Activated T-helper 1 cell treated with anti-CD3 and anti-CD28 coated beads, Interleukin-12 subunit alpha, Interleukin-12 subunit beta, Interleukin-2, Interleukin-4 antibody, amounts not matched to agents 30 ng/mL and 10 ng/mL and 1 ng/mL, durations not matched to agents 14 hours and 24 hours and 36 hours (primary cell): ENCODE data around the gene WNK4. TPM values are rescaled to one million over a fixed set of nuclear protein-coding genes. Genes with fewer than 3 reads are reported as not detected.

Experiments
- DNase-seq: peaks from one replicate; pipeline ENCODE4 v3.0.0; 2021; ENCODE audit warnings: low spot score
- H3K27ac Mint-ChIP-seq: one replicate; pipeline ENCODE4 v1.8.0; 2021; ENCODE audit warnings: mild to moderate bottlenecking, mixed read lengths
- H3K27me3 Mint-ChIP-seq: one replicate; pipeline ENCODE4 v1.8.0; 2022; ENCODE audit warnings: mild to moderate bottlenecking, moderate library complexity, mixed read lengths; ENCODE audit not compliant: insufficient read depth
- H3K36me3 Mint-ChIP-seq: one replicate; pipeline ENCODE4 v1.8.0; 2021; ENCODE audit warnings: low read depth, mixed read lengths
- H3K4me1 Mint-ChIP-seq: one replicate; pipeline ENCODE4 v1.8.0; 2021; ENCODE audit warnings: low read depth, mixed read lengths
- H3K4me3 Mint-ChIP-seq: one replicate; pipeline ENCODE4 v1.8.0; 2021; ENCODE audit warnings: mild to moderate bottlenecking, moderate library complexity, mixed read lengths
- H3K9me3 Mint-ChIP-seq: one replicate; pipeline ENCODE4 v1.8.0; 2021; ENCODE audit warnings: mixed read lengths
- intact Hi-C: fragments of 100-400 bp; cut with micrococcal nuclease; formaldehyde crosslinking; loops from one replicate; pipeline ENCODE4 v1.15.1; 2024
- total RNA-seq: library from RNA; stranded (reverse); gene quantifications from 2 replicates; pipeline ENCODE4 v1.2.3, GENCODE V29; 2022

WNK4 gene
- total RNA-seq, 1 donor from 2014 or later: 0.29 TPM

DNA sequence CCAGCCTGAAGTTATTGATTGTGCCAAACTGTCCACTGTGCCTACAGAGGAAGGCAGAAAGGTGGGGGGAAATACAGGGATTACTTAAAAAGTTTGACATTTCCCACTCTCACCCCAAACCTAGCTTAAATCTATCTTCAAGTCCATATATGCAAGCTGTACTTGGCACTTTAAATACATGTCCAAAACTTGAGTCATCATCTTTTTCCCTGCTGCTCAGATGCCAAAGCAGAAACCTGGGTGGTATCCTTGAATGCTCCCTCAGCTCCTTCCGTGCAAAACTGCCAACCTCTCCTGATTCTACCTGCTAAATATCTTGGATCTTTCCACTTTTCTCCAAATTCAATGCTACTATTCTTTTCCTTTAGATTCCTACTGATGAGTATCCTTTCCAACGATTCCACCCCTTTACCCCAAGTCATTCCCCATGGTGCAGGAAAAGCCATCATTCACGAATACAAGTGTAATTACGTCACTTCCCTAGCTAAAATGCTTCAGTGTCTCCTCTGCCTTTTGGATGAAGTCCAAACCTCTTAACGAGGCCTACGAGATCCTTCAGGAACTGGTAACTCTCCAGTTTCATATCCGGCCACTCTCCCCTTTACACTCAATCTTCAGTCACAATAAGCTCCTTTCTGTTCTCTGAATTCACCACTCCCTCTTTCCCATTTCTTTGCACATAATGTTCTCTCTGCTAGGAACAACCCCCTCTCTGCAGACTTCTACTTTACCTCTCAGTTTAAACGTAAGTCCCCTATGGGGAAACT, 34.4 kb downstream of the WNK4 start:
- H3K27ac Mint-ChIP-seq: no peak overlapping the region
- H3K9me3 Mint-ChIP-seq: no peaks in the 10 kb centered on the region
- no peak for DNase-seq
- intact Hi-C loops: no loop called here
- H3K4me1 Mint-ChIP-seq: no peaks in the 10 kb centered on the region
- H3K36me3 Mint-ChIP-seq: peaks cover 60% of the 10 kb centered on the region
- H3K27me3 Mint-ChIP-seq: no peaks in the 10 kb centered on the region
- H3K4me3 Mint-ChIP-seq: no peak overlapping the region

DNA sequence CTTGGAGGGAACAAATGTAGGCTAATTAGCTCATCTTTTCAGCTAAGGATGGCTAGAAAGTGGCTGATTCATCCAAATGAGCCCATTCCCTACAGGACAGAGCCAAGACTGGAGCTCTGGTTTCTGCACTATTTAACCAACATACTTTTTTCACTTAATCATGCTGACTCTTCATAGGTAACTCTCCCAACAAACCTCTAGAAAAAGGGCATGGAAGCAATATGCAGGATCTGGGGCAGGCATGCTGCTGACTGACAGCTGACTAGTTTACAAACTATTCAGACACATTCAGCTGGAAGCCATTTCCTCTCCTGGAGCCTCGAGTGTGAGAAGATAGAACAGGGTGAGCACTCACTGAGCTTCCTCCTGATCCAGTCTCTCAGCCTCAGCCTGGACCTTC, 37.5 kb downstream of the WNK4 start:
- Mint-ChIP-seq H3K4me1 (peaks cover 10% of the 10 kb centered on the region), H3K27me3 (no peaks in the 10 kb centered on the region)

DNA sequence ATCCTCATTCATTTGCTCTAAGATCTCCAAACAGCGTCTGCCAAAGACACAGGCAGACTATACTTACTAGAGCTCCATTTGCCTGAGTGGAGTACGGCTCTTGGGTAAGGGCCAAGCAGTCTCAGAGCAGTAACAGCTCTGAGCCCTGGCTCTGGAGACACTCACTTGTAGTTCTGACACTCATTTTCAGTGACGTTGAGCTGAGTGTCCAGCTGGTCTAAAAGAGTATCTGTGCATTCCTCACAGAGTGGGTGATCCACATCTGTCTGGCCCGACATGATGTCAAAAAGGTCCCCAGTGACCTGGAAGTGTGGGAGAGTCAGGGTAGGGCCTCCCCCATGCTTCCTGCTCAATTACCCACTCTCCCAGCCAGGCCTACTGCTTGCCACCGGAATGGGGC, 38.0 kb downstream of the WNK4 start:
- Mint-ChIP-seq H3K4me3 (no peak overlapping the region), H3K9me3 (no peaks in the 10 kb centered on the region), H3K4me1 (peaks cover 12% of the 10 kb centered on the region), H3K27ac (peak overlapping the region; percentile 28), H3K36me3 (peaks cover 62% of the 10 kb centered on the region), H3K27me3 (no peaks in the 10 kb centered on the region)
- intact Hi-C loops: no loop called here
- DNase-seq: no peak

More for the DNA sequence above, 37.5 kb downstream of the WNK4 start:
- DNase-seq: no peak
- Mint-ChIP-seq H3K9me3 (no peaks in the 10 kb centered on the region), H3K27ac (no peak overlapping the region), H3K4me3 (no peak overlapping the region), H3K36me3 (peaks cover 60% of the 10 kb centered on the region)
- intact Hi-C loops: no loop called here

DNA sequence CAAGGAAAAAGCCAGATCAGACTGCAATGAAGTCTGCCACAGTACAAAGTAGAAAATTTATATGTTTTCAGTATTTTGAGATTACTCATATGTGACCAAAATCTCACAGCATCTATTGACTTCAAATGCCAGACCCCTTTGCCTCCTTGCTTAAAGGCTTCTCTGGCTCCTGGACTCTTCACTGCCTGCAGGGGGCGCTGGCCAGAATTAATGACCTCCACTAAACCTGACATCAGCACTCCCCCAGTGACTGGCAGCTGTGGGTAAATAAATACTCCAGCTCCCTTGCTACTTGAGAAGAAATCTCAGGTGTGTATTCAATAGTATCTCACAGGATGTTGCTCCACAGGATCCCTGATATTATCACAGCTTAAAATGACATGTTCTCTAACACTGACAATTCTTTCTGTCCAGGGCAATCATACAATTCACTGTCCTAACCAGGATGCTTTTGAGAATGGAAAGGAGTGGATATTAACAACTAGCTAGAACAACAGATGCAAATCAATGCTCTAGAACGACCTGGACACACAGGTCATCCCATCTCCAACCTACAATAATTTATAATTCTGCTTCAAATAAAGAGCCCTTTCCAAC, 39.6 kb downstream of the WNK4 start:
- DNase-seq: peak; percentile 38
- intact Hi-C loops: loop anchor here (5.0 to 10.0 kb wide), 2 partner anchors 145 to 853 kb away; partner anchors contain the start of genes AARSD1 and CNP
- H3K4me3 Mint-ChIP-seq: peak overlapping the region; percentile 2

DNA sequence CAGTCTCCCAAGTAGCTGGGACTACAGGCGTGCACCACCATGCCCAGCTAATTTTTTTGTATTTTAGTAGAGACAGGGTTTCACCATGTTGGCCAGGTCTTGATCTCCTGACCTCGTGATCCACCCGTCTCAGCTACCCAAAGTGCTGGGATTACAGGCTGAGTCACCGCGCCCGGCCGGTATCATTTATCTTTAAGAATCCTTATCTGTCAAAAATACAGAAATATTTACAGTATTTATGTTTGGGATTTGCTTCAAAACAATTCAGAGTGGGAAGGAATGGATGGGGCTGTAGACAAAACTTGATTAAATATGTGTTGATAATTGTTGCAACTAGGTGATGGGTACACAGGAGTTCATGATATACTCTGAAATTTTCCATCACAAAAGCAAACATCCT, 40.8 kb downstream of the WNK4 start:
- Mint-ChIP-seq H3K27me3 (peaks cover 3% of the 10 kb centered on the region), H3K27ac (no peak overlapping the region), H3K9me3 (no peaks in the 10 kb centered on the region), H3K36me3 (peaks cover 46% of the 10 kb centered on the region), H3K4me3 (peak overlapping the region; percentile 45), H3K4me1 (peaks cover 23% of the 10 kb centered on the region)
- DNase-seq: no peak
- intact Hi-C loops: loop anchor here (5.0 to 10.0 kb wide), 2 partner anchors 144 to 854 kb away; partner anchors contain the start of genes AARSD1 and CNP

More for the DNA sequence above, 39.6 kb downstream of the WNK4 start:
- H3K27me3 Mint-ChIP-seq: no peaks in the 10 kb centered on the region
- H3K4me1 Mint-ChIP-seq: peaks cover 23% of the 10 kb centered on the region
- H3K36me3 Mint-ChIP-seq: peaks cover 55% of the 10 kb centered on the region
- H3K27ac Mint-ChIP-seq: no peak overlapping the region
- no peaks in the 10 kb centered on the region for H3K9me3 Mint-ChIP-seq

DNA sequence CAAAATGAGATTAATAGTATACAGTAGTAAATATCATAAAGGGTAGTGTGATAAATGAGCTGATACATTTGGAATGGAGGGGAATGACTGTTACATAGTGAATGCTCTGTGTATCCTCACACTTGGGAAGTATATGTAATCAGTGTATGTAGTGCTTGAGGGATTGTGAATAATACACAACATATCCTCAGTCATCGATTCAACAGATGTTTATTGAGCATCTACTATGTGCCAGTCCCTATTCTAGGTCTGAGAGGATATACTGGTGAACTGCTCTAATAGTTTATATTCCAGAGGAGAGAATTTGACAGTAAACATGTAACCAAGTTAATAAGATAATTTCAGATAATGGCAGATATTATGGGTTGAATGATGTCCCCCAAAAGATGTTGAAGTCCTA, 47.1 kb downstream of the WNK4 start:
- no peak for DNase-seq
- peaks cover 6% of the 10 kb centered on the region for H3K36me3 Mint-ChIP-seq
- H3K27ac Mint-ChIP-seq: no peak overlapping the region
- intact Hi-C loops: loop anchor here (10.0 kb wide), 1 partner anchor 137 kb away; the partner anchor contains the start of gene AARSD1
- H3K4me1 Mint-ChIP-seq: peaks cover 20% of the 10 kb centered on the region
- peaks cover 10% of the 10 kb centered on the region for H3K27me3 Mint-ChIP-seq
- no peaks in the 10 kb centered on the region for H3K9me3 Mint-ChIP-seq
- no peak overlapping the region for H3K4me3 Mint-ChIP-seq

DNA sequence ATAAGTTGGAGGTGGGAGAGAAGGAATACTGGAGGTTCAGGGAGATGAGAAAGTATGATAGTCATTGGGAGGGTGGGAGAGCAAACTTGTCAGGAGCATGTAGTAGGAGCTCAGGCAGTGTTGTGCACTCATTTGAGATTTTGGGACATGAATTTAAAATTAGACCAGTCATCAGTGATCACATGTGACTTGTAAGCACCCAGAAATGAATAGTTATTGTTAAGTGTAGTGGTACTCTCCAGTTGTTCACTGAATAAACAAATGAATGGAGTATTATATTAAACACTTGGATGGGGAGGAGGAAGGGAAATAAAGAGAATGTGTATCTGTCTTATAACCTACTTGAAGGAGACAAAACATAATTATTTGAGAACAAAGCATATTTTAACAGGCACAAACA, 50.6 kb downstream of the WNK4 start:
- H3K27ac Mint-ChIP-seq: no peak overlapping the region
- no peaks in the 10 kb centered on the region for H3K9me3 Mint-ChIP-seq
- H3K4me1 Mint-ChIP-seq: peaks cover 19% of the 10 kb centered on the region
- peaks cover 6% of the 10 kb centered on the region for H3K36me3 Mint-ChIP-seq
- intact Hi-C loops: loop anchor here (5.0 kb wide), 1 partner anchor 151 kb away; the partner anchor contains the start of genes PTGES3L and RUNDC1
- H3K4me3 Mint-ChIP-seq: peak overlapping the region; percentile 16
- no peak for DNase-seq
- peaks cover 7% of the 10 kb centered on the region for H3K27me3 Mint-ChIP-seq

DNA sequence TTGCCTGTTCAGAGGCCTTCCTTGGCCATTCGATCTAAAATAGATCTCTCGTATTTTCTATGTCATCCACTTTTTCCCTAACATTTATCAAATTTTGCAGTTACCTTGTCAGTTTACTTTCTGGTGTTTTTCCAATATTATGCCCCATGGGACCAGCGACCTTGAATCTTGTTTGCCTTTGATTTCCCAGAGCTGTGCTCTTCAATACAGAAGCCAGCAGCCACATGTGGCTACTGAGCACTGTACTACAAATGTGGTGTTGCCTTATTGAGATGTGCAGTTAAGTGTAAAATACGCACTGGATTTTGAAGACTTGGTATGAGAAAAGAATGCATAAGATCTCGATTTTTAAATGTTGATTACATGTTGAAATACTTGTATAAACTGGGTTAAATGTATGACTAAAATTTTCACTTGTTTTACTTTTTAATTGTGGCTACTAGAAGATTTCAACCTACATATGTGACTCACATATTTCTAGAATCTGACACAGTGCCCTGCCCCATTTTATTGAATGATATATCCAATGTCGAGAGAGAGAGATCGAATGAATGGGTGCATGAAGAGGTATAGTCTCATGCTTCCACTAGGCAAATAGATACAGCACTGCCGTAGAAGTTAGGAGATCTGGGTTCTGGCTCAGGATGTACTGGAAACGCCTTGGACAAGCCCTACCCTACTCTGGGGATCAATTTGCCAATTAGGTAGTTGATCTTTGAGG, 52.0 kb downstream of the WNK4 start:
- peak overlapping the region; percentile 93 for H3K27ac Mint-ChIP-seq
- no peaks in the 10 kb centered on the region for H3K9me3 Mint-ChIP-seq
- no peak for DNase-seq
- H3K27me3 Mint-ChIP-seq: peaks cover 7% of the 10 kb centered on the region
- H3K4me1 Mint-ChIP-seq: peaks cover 19% of the 10 kb centered on the region
- peak overlapping the region; percentile 90 for H3K4me3 Mint-ChIP-seq
- intact Hi-C loops: loop anchor here (2.0 to 5.0 kb wide), 3 partner anchors 150 to 292 kb away; partner anchors contain the start of genes BRCA1, PSMC3IP, PTGES3L and RUNDC1
- H3K36me3 Mint-ChIP-seq: peaks cover 12% of the 10 kb centered on the region

DNA sequence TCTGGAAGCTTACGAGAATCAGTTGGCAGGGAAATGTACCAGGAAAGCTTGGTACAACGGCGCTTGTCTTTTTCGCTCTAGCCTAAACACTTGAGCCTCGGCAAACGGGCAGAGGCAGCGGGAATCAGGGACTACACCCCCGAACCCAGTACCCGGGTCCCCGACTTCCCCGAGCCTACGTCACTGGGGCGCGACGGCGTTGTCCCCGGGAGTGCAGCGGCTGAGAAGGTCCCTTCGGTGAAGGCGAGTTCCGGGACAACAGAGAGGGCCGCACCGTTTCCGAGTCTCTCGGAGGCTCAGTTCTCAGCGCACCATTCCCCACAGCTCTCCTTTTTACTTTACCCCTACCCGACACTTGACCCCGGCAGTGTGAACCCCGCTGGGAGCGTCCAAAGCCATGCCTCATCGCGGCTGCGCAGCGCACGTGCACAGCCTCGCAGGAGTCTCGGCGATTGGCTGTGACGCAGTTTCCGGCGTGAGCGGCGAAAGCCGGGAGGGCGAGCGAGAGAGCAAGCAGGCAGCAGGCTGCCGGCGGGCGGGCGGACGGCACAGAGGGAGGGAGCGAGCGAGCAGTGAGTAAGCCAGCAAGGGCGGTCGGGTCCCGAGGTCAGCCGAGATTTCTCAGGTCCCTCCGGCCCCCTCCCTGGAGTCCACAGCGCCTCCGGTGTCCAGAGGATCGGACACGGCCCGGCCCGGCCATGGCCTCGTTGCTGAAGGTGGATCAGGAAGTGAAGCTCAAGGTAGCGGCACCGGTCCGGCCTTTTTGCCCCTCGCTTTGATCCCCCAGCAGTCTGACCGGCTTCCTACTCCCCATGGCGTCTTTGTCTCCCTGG, 52.7 kb downstream of the WNK4 start, which contains the start of gene PSME3:
PSME3 (plus strand) TSS at position 464 of the 833 bp plus-strand sequence; CDS start at position 699, 235 bp downstream.
- peaks cover 4% of the 10 kb centered on the region for H3K27me3 Mint-ChIP-seq
- peaks cover 18% of the 10 kb centered on the region for H3K36me3 Mint-ChIP-seq
- peak within 1 kb of the TSS; percentile 90 for H3K4me3 Mint-ChIP-seq
- intact Hi-C loops: loop anchor here (1.0 to 5.0 kb wide), 5 partner anchors 9 to 337 kb away; partner anchors contain the start of genes BECN1, BRCA1, PSMC3IP and PTGES3L
- peak; percentile 88 for DNase-seq
- H3K27ac Mint-ChIP-seq: peak within 1 kb of the TSS; percentile 93
- peaks cover 23% of the 10 kb centered on the region for H3K4me1 Mint-ChIP-seq
- H3K9me3 Mint-ChIP-seq: no peaks in the 10 kb centered on the region

DNA sequence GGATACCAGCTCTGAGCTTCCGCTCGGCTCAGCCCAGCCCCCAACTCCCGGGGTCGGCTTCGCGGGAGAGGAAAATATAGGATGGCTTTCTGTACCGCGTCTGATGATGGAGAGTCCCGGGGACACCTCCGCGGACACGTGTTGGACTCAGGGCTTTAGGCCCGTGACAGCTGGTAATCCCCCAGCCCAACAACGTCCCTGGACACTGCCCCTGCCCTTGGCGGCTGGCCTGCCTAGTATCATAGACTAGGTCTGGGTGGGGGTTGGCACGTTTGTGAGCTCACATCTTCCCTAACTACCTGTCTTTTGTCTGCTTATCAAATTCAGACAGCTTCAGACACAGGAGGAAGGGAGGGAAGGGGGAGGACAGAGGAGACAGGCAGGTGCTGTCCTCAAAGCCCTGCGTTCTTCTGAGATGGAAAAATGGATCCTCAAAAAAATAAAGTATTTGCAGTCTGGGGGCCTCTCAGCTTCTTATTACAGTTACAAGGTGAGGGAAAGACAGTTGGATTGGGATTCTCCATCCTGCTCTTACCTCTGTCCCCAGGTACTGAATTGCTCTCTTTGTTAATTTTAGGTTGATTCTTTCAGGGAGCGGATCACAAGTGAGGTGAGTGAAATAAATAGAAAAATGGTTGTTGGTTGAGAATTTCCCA, 53.5 kb downstream of the WNK4 start:
- Mint-ChIP-seq H3K4me3 (peak overlapping the region; percentile 90), H3K27ac (peak overlapping the region; percentile 93), H3K36me3 (peaks cover 23% of the 10 kb centered on the region), H3K27me3 (peaks cover under 1% of the 10 kb centered on the region), H3K4me1 (peaks cover 23% of the 10 kb centered on the region), H3K9me3 (no peaks in the 10 kb centered on the region)
- intact Hi-C loops: loop anchor here (1.0 to 5.0 kb wide), 5 partner anchors 10 to 336 kb away; partner anchors contain the start of genes BECN1, BRCA1, PSMC3IP and PTGES3L
- DNase-seq: no peak

DNA sequence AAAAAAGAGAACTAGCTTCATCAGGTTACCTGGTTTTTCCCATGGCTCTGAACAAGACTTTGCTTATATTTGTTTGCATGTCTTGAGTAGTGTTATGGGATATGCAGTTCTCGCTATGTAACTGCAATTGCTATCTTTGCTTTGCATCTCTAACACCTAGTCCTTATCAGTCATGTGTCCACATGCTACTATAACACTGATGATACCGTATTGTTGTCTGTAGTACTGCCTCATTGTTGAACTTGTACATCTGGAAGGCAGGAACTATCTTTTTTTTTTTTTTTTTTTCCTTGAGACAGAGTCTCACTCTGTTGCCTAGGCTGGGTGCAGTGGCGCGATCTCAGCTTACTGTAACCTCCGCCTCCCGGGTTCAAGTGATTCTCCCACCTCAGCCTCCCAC, 55.3 kb downstream of the WNK4 start:
- Mint-ChIP-seq H3K36me3 (peaks cover 33% of the 10 kb centered on the region), H3K4me1 (peaks cover 23% of the 10 kb centered on the region), H3K4me3 (no peak overlapping the region), H3K27me3 (no peaks in the 10 kb centered on the region), H3K9me3 (no peaks in the 10 kb centered on the region), H3K27ac (no peak overlapping the region)
- intact Hi-C loops: no loop called here
- DNase-seq: no peak
